Hepatocyte (in vitro differentiated cells): ENCODE data around the gene SDE2. TPM values are rescaled to one million over a fixed set of nuclear protein-coding genes. Genes with fewer than 3 reads are reported as not detected.

Experiments
- DNase-seq: peaks from one replicate; pipeline ENCODE4 v3.0.0-alpha.2; 2016; ENCODE audit warnings: low spot score
- H2AFZ ChIP-seq: fragments of 200-600 bp; sonication (generic); 2 replicates; pipeline ENCODE4 v1.6.0; 2016; ENCODE audit warnings: antibody characterized with exemption, mild to moderate bottlenecking
- H3K27ac ChIP-seq: fragments of 200-600 bp; sonication (generic); 2 replicates; pipeline ENCODE4 v1.5.1; 2016; ENCODE audit warnings: mild to moderate bottlenecking
- H3K27me3 ChIP-seq: fragments of 200-600 bp; sonication (generic); 2 replicates; pipeline ENCODE4 v1.6.1; 2016
- H3K36me3 ChIP-seq: fragments of 200-600 bp; sonication (generic); replicated peaks from 2 replicates; pipeline ENCODE4 v1.5.1; 2016; ENCODE audit warnings: low read depth; ENCODE audit not compliant: insufficient read depth
- H3K4me1 ChIP-seq: fragments of 200-600 bp; sonication (generic); 2 replicates; pipeline ENCODE4 v1.5.1; 2016; ENCODE audit warnings: mild to moderate bottlenecking, moderate library complexity; ENCODE audit not compliant: insufficient read depth
- H3K4me2 ChIP-seq: fragments of 200-600 bp; sonication (generic); 2 replicates; pipeline ENCODE4 v1.6.0; 2016
- H3K4me3 ChIP-seq: fragments of 200-600 bp; sonication (generic); 2 replicates; pipeline ENCODE4 v1.5.1; 2016; ENCODE audit warnings: mild to moderate bottlenecking
- H3K79me2 ChIP-seq: fragments of 200-600 bp; sonication (generic); 2 replicates; pipeline ENCODE4 v1.6.0; 2017; ENCODE audit warnings: mild to moderate bottlenecking
- H3K9me2 ChIP-seq: fragments of 200-600 bp; sonication (generic); replicated peaks from 2 replicates; pipeline ENCODE4 v1.6.0; 2017; ENCODE audit warnings: mild to moderate bottlenecking; ENCODE audit not compliant: insufficient read depth
- H3K9me3 ChIP-seq: fragments of 200-600 bp; sonication (generic); 2 replicates; pipeline ENCODE4 v1.5.1; 2016; ENCODE audit warnings: low read depth, mild to moderate bottlenecking
- H4K20me1 ChIP-seq: fragments of 200-600 bp; sonication (generic); 2 replicates; pipeline ENCODE4 v1.6.0; 2016; ENCODE audit warnings: mild to moderate bottlenecking; ENCODE audit not compliant: insufficient read depth, poor library complexity, severe bottlenecking
- CTCF ChIP-seq: fragments of 200-600 bp; sonication (generic); IDR thresholded peaks from 2 replicates; pipeline ENCODE4 v1.5.1; 2016; ENCODE audit warnings: antibody characterized with exemption, mild to moderate bottlenecking; ENCODE audit not compliant: poor library complexity
- EZH2 ChIP-seq: fragments of 200-600 bp; sonication (generic); IDR thresholded peaks from 2 replicates; pipeline ENCODE4 v1.6.1; 2016; ENCODE audit warnings: antibody characterized with exemption, mild to moderate bottlenecking, borderline replicate concordance
- EZH2phosphoT487 ChIP-seq: fragments of 200-600 bp; sonication (generic); IDR thresholded peaks from one replicate; pipeline ENCODE4 v1.6.1; 2018; ENCODE audit warnings: antibody characterized with exemption, mild to moderate bottlenecking, low read depth, moderate library complexity; ENCODE audit not compliant: unreplicated experiment, severe bottlenecking
- WGBS: methylation state at CpG from one replicate; pipeline ENCODE4 v1.1.6; 2016; ENCODE audit warnings: low lambda C conversion rate; ENCODE audit errors: missing lambda C conversion rate; 5-methylcytosine and 5-hydroxymethylcytosine counted together
- polyA plus RNA-seq: library from polyadenylated mRNA; unstranded; fragments of >200 nt; fragmentation: Nextera tagmentation; extraction: Ambion mirVana; gene quantifications from 2 replicates; pipeline ENCODE4 v1.2.1, GENCODE V29; 2016
- total RNA-seq: library from RNA; depleted of rRNA; stranded (reverse); fragments of >200 nt; gene quantifications from 2 replicates; pipeline ENCODE4 v1.2.3, GENCODE V29; 2014

Gene SDE2
- total and polyA plus RNA-seq, 2 experiments from 2014 or later: 14.6 to 27.3 TPM

GRCh38 chr1:225981714-225982113, 17.4 kb downstream of the SDE2 start:
- H3K9me2 ChIP-seq: no peaks in the 10 kb centered on the region
- H3K79me2 ChIP-seq: peaks cover 9% of the 10 kb centered on the region
- TF ChIP-seq CTCF (no peak), EZH2phosphoT487 (no peak), EZH2 (no peak)
- H3K27me3 ChIP-seq: no peaks in the 10 kb centered on the region
- H3K4me3 ChIP-seq: no peak overlapping the region
- peaks cover 9% of the 10 kb centered on the region for H3K36me3 ChIP-seq
- peaks cover 7% of the 10 kb centered on the region for H3K9me3 ChIP-seq
- no peaks in the 10 kb centered on the region for H4K20me1 ChIP-seq
- WGBS: 100% methylated on average over 3 of the region's 3 CpGs
- H3K4me2 ChIP-seq: no peak overlapping the region
- H3K4me1 ChIP-seq: no peaks in the 10 kb centered on the region
- no peak overlapping the region for H2AFZ ChIP-seq
- no peak overlapping the region for H3K27ac ChIP-seq
- DNase-seq: no peak

GRCh38 chr1:225980005-225980836, 18.9 kb downstream of the SDE2 start:
- no peak overlapping the region for H3K4me2 ChIP-seq
- H3K79me2 ChIP-seq: no peaks in the 10 kb centered on the region
- TF ChIP-seq EZH2phosphoT487 (no peak), EZH2 (no peak), CTCF (no peak)
- H3K27me3 ChIP-seq: no peaks in the 10 kb centered on the region
- no peaks in the 10 kb centered on the region for H3K9me2 ChIP-seq
- H2AFZ ChIP-seq: no peak overlapping the region
- H3K4me3 ChIP-seq: no peak overlapping the region
- peaks cover 7% of the 10 kb centered on the region for H3K9me3 ChIP-seq
- no peaks in the 10 kb centered on the region for H4K20me1 ChIP-seq
- no peaks in the 10 kb centered on the region for H3K4me1 ChIP-seq
- WGBS: 93% methylated on average over 5 of the region's 5 CpGs
- DNase-seq: no peak
- no peak overlapping the region for H3K27ac ChIP-seq
- peaks cover 6% of the 10 kb centered on the region for H3K36me3 ChIP-seq

- H3K4me3 ChIP-seq: no peak overlapping the region
- no peaks in the 10 kb centered on the region for H3K79me2 ChIP-seq
- DNase-seq: no peak
- 100% methylated on average over 1 of the region's 1 CpG for WGBS
- H4K20me1 ChIP-seq: no peaks in the 10 kb centered on the region
- TF ChIP-seq EZH2 (no peak), EZH2phosphoT487 (no peak), CTCF (no peak)
- H3K27me3 ChIP-seq: no peaks in the 10 kb centered on the region
- peaks cover 7% of the 10 kb centered on the region for H3K9me3 ChIP-seq
- H2AFZ ChIP-seq: no peak overlapping the region
- H3K36me3 ChIP-seq: peaks cover 6% of the 10 kb centered on the region
- H3K4me2 ChIP-seq: no peak overlapping the region
- no peaks in the 10 kb centered on the region for H3K9me2 ChIP-seq
- H3K4me1 ChIP-seq: no peaks in the 10 kb centered on the region
- no peak overlapping the region for H3K27ac ChIP-seq
Measured at GRCh38 chr1:225979421-225979820, 19.7 kb downstream of the SDE2 start.
